MM.1S (cell line): ENCODE results near the gene HABP4.

Experiments
- CTCF ChIP-seq: fragments of 300-600 bp; sonication (generic); IDR thresholded peaks from 2 replicates; pipeline ENCODE4 v1.5.1; 2016; ENCODE audit warnings: antibody characterized with exemption, low read length, mixed read lengths
- EZH2 ChIP-seq: fragments of 300-600 bp; sonication (generic); optimal IDR thresholded peaks from 2 replicates; pipeline ENCODE3; 2017; ENCODE audit warnings: low read depth, mild to moderate bottlenecking, antibody characterized with exemption, low read length, mixed read lengths
- EZH2phosphoT487 ChIP-seq: fragments of 300-600 bp; sonication (generic); IDR thresholded peaks from 2 replicates; pipeline ENCODE4 v1.6.1; 2018; ENCODE audit warnings: antibody characterized with exemption, low read length

- TF ChIP-seq CTCF (no peak), EZH2 (no peak), EZH2phosphoT487 (no peak)
Observed at GRCh38 chr9:96497117-96497399, 47.1 kb downstream of the HABP4 start.
